HepG2 (cell line): ENCODE measurements around the gene SPRED2. TPM values are rescaled to one million over a fixed set of nuclear protein-coding genes. Genes with fewer than 3 reads are reported as not detected.
A peak's percentile ranks its signal among the peaks of the same experiment; 100 is the strongest.

Experiments used
- CBX2 ChIP-seq, 2 experiments: fragments of 200-600 bp in 1 of 2; sonication (generic); formaldehyde crosslinking in 1 of 2; IDR thresholded peaks; 2 replicates each; pipeline versions ENCODE4 v1.7.0 to v1.8.1; 2018 to 2022; ENCODE audit warnings: low read depth in 2 of 2, low read length in 1 of 2, mild to moderate bottlenecking in 1 of 2, missing genetic modification reagents in 1 of 2
- FOXJ3 ChIP-seq: sonication (generic); formaldehyde crosslinking; IDR thresholded peaks from 2 replicates; pipeline ENCODE4 v1.4.0; 2020; ENCODE audit warnings: missing genetic modification reagents, mild to moderate bottlenecking, borderline replicate concordance
- HCFC1 ChIP-seq: fragments of 150-350 bp; IDR thresholded peaks from 2 replicates; pipeline ENCODE4 v1.6.1; 2014; ENCODE audit warnings: low read depth, low read length
- JDP2 ChIP-seq: sonication (generic); formaldehyde crosslinking; IDR thresholded peaks from 2 replicates; pipeline ENCODE4 v1.8.1; 2022; ENCODE audit warnings: missing genetic modification reagents, borderline replicate concordance
- JUND ChIP-seq: sonication (generic); formaldehyde crosslinking; IDR thresholded peaks from 2 replicates; pipeline ENCODE4 v1.8.0; 2022; ENCODE audit warnings: mild to moderate bottlenecking, missing genetic modification reagents
- KDM4B ChIP-seq: sonication (generic); formaldehyde crosslinking; IDR thresholded peaks from 2 replicates; pipeline ENCODE4 v1.4.0; 2020; ENCODE audit warnings: missing genetic modification reagents
- KLF16 ChIP-seq, 2 experiments: sonication (generic) in 1 of 2; formaldehyde crosslinking in 1 of 2; IDR thresholded peaks; 2 replicates each; pipeline versions ENCODE4 v1.6.1 to v1.8.0; 2016 to 2023; ENCODE audit warnings: missing genetic modification reagents in 2 of 2, missing compliant biosample characterization in 1 of 2
- MEIS1 ChIP-seq: sonication (generic); formaldehyde crosslinking; IDR thresholded peaks from 2 replicates; pipeline ENCODE4 v1.9.0; 2021; ENCODE audit warnings: mild to moderate bottlenecking, missing genetic modification reagents, moderate library complexity, borderline replicate concordance
- ZNF24 ChIP-seq: fragments of 450-650 bp; IDR thresholded peaks from 2 replicates; pipeline ENCODE4 v1.6.1; 2017; ENCODE audit warnings: antibody characterized with exemption, mild to moderate bottlenecking
- ZNF251 ChIP-seq: sonication (generic); formaldehyde crosslinking; IDR thresholded peaks from 2 replicates; pipeline ENCODE4 v1.9.0; 2021; ENCODE audit warnings: mild to moderate bottlenecking, missing genetic modification reagents
- ZNF383 ChIP-seq: sonication (generic); formaldehyde crosslinking; IDR thresholded peaks from 2 replicates; pipeline ENCODE4 v1.4.0; 2020; ENCODE audit warnings: missing genetic modification reagents, mild to moderate bottlenecking, borderline replicate concordance
- ZNF451 ChIP-seq: sonication (generic); formaldehyde crosslinking; IDR thresholded peaks from 2 replicates; pipeline ENCODE4 v1.5.0; 2020; ENCODE audit warnings: mild to moderate bottlenecking, missing genetic modification reagents
- ZSCAN9 ChIP-seq: IDR thresholded peaks from 2 replicates; pipeline ENCODE4 v1.6.1; 2016; ENCODE audit warnings: borderline replicate concordance
- polyA plus RNA-seq, 8 experiments: library from polyadenylated mRNA; depleted of rRNA in 3 of 8; stranded (reverse) in 7 of 8; unstranded in 1 of 8; fragments of >200 nt; fragmentation: Illumina TruSeq in 4 of 8; extraction: Trizol in 4 of 8; gene quantifications; 2 replicates each; pipeline versions ENCODE4 v1.2.1 to v1.2.3, GENCODE V29; 2011 to 2016; ENCODE audit warnings: low read depth in 4 of 8, missing spikeins in 1 of 8, mixed read lengths in 1 of 8; ENCODE audit not compliant: insufficient read depth in 1 of 8
- total RNA-seq, 5 experiments: library from RNA; depleted of rRNA; stranded (reverse); fragments of >200 nt; fragmentation: Illumina TruSeq; extraction: Trizol; gene quantifications; 2 replicates each; pipeline ENCODE4 v1.2.3, GENCODE V29; 2016; ENCODE audit warnings: low read depth in 1 of 5
- TF ChIP-seq, protein P1 (sequence below): IDR thresholded peaks from 2 replicates; pipeline ENCODE4 v1.6.1; 2012; ENCODE audit warnings: low read depth, low read length, improper control_type of control experiment
- TF ChIP-seq, protein P2 (sequence below): sonication (generic); formaldehyde crosslinking; IDR thresholded peaks from 2 replicates; pipeline ENCODE4 v1.8.0; 2022; ENCODE audit warnings: low read depth, missing genetic modification reagents
- TF ChIP-seq, protein P3 (sequence below): sonication (generic); formaldehyde crosslinking; IDR thresholded peaks from 2 replicates; pipeline ENCODE4 v1.4.0; 2020; ENCODE audit warnings: low read depth, mild to moderate bottlenecking, missing genetic modification reagents
- TF ChIP-seq, protein P4 (sequence below): sonication (generic); formaldehyde crosslinking; IDR thresholded peaks from 2 replicates; pipeline ENCODE4 v1.5.0; 2020; ENCODE audit warnings: missing genetic modification reagents
- TF ChIP-seq, protein P5 (sequence below): sonication (generic); formaldehyde crosslinking; conservative IDR thresholded peaks from 2 replicates; pipeline ENCODE4 v1.5.0; 2020; ENCODE audit warnings: missing genetic modification reagents
- TF ChIP-seq, protein P6 (sequence below): sonication (generic); formaldehyde crosslinking; IDR thresholded peaks from 2 replicates; pipeline ENCODE4 v1.4.0; 2020; ENCODE audit warnings: missing genetic modification reagents

The SPRED2 gene
- total and polyA plus RNA-seq, 2 of the 13 experiments (the other 11 are each of a cell fraction or from before 2014, with no cell fraction given), result 13.0 to 37.0 TPM

DNA sequence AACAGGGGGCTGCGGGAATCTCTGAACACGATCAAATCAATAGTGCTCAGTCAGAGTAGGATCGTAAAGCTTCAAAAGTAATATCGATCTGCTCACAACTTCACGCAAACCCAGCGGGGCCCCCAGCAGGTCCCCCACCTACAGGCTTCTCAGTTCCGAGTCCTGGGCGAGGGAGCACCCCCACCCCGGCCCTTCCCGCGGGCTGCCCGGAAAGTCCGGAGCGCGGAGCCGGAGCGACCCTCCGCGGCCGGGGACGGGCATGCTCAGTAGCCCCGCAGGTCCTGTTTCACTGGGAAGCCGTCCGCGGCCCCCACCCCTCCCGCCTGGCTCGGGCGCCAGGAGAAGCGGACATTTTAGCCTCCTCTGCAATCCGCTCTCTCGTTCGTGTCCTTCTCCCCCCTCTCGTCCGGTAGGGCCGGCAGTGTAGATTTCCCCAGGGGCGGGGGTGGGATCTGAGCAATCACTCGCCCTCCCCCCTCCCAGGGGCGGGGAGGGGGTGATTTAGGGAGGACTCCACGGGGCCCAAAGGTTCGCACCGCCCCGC lies 3.3 kb upstream of the SPRED2 start (continued):
- TF ChIP-seq, protein P1, sequence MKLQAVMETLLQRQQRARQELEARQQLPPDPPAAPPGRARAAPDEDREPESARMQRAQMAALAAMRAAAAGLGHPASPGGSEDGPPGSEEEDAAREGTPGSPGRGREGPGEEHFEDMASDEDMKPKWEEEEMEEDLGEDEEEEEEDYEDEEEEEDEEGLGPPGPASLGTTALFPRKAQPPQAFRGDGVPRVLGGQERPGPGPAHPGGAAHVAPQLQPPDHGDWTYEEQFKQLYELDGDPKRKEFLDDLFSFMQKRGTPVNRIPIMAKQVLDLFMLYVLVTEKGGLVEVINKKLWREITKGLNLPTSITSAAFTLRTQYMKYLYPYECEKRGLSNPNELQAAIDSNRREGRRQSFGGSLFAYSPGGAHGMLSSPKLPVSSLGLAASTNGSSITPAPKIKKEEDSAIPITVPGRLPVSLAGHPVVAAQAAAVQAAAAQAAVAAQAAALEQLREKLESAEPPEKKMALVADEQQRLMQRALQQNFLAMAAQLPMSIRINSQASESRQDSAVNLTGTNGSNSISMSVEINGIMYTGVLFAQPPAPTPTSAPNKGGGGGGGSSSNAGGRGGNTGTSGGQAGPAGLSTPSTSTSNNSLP, result peak; percentile 78
- TF ChIP-seq, protein P2, sequence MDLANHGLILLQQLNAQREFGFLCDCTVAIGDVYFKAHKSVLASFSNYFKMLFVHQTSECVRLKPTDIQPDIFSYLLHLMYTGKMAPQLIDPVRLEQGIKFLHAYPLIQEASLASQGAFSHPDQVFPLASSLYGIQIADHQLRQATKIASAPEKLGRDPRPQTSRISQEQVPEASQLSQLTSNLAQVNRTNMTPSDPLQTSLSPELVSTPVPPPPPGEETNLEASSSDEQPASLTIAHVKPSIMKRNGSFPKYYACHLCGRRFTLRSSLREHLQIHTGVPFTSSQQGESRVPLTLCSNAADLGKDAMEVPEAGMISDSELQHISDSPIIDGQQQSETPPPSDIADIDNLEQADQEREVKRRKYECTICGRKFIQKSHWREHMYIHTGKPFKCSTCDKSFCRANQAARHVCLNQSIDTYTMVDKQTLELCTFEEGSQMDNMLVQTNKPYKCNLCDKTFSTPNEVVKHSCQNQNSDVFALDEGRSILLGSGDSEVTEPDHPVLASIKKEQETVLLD (CRISPR knock-in tag), result no peak; the same call in 1 of the 2 replicates
- TF ChIP-seq MEIS1 (no peak; the same call in 1 of the 2 replicates), KDM4B (peak; percentile 99), ZNF251 (no peak), ZNF451 (CRISPR knock-in tag) (peak; percentile 68; the same call in 1 of the 2 replicates), ZNF383 (CRISPR knock-in tag) (no peak), CBX2 (IDR thresholded peaks at IDR 0.05; ENCODE audit: low read depth, low read length) (no peak), CBX2 (CRISPR knock-in tag; IDR thresholded peaks at IDR 0.05; ENCODE audit: low read depth) (no peak), HCFC1 (no peak), JDP2 (CRISPR knock-in tag) (no peak; the same call in 1 of the 2 replicates), JUND (CRISPR knock-in tag) (no peak), ZSCAN9 (CRISPR knock-in tag) (peak; percentile 64; the same call in 1 of the 2 replicates), ZNF24 (no peak), KLF16 (CRISPR knock-in tag; IDR thresholded peaks at IDR 0.05) (peak in 1 of 2 experiments; percentile 95; a peak in 2 of 4 replicates), FOXJ3 (CRISPR knock-in tag) (no peak; the same call in 1 of the 2 replicates)
- TF ChIP-seq, protein P3, sequence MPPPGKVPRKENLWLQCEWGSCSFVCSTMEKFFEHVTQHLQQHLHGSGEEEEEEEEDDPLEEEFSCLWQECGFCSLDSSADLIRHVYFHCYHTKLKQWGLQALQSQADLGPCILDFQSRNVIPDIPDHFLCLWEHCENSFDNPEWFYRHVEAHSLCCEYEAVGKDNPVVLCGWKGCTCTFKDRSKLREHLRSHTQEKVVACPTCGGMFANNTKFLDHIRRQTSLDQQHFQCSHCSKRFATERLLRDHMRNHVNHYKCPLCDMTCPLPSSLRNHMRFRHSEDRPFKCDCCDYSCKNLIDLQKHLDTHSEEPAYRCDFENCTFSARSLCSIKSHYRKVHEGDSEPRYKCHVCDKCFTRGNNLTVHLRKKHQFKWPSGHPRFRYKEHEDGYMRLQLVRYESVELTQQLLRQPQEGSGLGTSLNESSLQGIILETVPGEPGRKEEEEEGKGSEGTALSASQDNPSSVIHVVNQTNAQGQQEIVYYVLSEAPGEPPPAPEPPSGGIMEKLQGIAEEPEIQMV (CRISPR knock-in tag), result peak; percentile 68
- TF ChIP-seq, protein P4, sequence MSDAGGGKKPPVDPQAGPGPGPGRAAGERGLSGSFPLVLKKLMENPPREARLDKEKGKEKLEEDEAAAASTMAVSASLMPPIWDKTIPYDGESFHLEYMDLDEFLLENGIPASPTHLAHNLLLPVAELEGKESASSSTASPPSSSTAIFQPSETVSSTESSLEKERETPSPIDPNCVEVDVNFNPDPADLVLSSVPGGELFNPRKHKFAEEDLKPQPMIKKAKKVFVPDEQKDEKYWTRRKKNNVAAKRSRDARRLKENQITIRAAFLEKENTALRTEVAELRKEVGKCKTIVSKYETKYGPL (CRISPR knock-in tag), result no peak; the same call in 1 of the 2 replicates
- TF ChIP-seq, protein P5, sequence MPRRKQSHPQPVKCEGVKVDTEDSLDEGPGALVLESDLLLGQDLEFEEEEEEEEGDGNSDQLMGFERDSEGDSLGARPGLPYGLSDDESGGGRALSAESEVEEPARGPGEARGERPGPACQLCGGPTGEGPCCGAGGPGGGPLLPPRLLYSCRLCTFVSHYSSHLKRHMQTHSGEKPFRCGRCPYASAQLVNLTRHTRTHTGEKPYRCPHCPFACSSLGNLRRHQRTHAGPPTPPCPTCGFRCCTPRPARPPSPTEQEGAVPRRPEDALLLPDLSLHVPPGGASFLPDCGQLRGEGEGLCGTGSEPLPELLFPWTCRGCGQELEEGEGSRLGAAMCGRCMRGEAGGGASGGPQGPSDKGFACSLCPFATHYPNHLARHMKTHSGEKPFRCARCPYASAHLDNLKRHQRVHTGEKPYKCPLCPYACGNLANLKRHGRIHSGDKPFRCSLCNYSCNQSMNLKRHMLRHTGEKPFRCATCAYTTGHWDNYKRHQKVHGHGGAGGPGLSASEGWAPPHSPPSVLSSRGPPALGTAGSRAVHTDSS (CRISPR knock-in tag), result no peak
- TF ChIP-seq, protein P6, sequence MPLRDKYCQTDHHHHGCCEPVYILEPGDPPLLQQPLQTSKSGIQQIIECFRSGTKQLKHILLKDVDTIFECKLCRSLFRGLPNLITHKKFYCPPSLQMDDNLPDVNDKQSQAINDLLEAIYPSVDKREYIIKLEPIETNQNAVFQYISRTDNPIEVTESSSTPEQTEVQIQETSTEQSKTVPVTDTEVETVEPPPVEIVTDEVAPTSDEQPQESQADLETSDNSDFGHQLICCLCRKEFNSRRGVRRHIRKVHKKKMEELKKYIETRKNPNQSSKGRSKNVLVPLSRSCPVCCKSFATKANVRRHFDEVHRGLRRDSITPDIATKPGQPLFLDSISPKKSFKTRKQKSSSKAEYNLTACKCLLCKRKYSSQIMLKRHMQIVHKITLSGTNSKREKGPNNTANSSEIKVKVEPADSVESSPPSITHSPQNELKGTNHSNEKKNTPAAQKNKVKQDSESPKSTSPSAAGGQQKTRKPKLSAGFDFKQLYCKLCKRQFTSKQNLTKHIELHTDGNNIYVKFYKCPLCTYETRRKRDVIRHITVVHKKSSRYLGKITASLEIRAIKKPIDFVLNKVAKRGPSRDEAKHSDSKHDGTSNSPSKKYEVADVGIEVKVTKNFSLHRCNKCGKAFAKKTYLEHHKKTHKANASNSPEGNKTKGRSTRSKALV (CRISPR knock-in tag), result no peak; the same call in none of the 2 replicates
